Measurements from ENCODE around the gene SAP30BP.

Gene SAP30BP

GRCh38 chr17:75697651-75698291, 30.6 kb downstream of the SAP30BP start:
- no peak for TF ChIP-seq CTCF (IDR thresholded peaks at IDR 0.05; ENCODE audit: insufficient read depth, low read depth, low read length, missing control alignments)
- no peak overlapping the region for H3K4me3 ChIP-seq (ENCODE audit: low read length)

GRCh38 chr17:75698659-75699058, 31.5 kb downstream of the SAP30BP start:
- no peak overlapping the region for H3K4me3 ChIP-seq (ENCODE audit: low read length)
- TF ChIP-seq CTCF (IDR thresholded peaks at IDR 0.05; ENCODE audit: insufficient read depth, low read depth, low read length, missing control alignments): no peak
- no peak for DNase-seq (ENCODE audit: low read depth)

More at GRCh38 chr17:75697651-75698291, 30.6 kb downstream of the SAP30BP start:
- no peak for DNase-seq (ENCODE audit: low read depth)

GRCh38 chr17:75701288-75701687, 34.1 kb downstream of the SAP30BP start:
- no peak for TF ChIP-seq CTCF (IDR thresholded peaks at IDR 0.05; ENCODE audit: insufficient read depth, low read depth, low read length, missing control alignments)
- no peak for DNase-seq (ENCODE audit: low read depth)
- no peak overlapping the region for H3K4me3 ChIP-seq (ENCODE audit: low read length)

- no peak for TF ChIP-seq CTCF (IDR thresholded peaks at IDR 0.05; ENCODE audit: insufficient read depth, low read depth, low read length, missing control alignments)
- no peak overlapping the region for H3K4me3 ChIP-seq (ENCODE audit: low read length)
- no peak for DNase-seq (ENCODE audit: low read depth)
Measured at GRCh38 chr17:75703191-75703590, 36.1 kb downstream of the SAP30BP start.

GRCh38 chr17:75703591-75703990, 36.5 kb downstream of the SAP30BP start:
- no peak for TF ChIP-seq CTCF (IDR thresholded peaks at IDR 0.05; ENCODE audit: insufficient read depth, low read depth, low read length, missing control alignments)
- DNase-seq (ENCODE audit: low read depth): no peak
- no peak overlapping the region for H3K4me3 ChIP-seq (ENCODE audit: low read length)

- H3K4me3 ChIP-seq (ENCODE audit: low read length): no peak overlapping the region
- DNase-seq (ENCODE audit: low read depth): no peak
- TF ChIP-seq CTCF (IDR thresholded peaks at IDR 0.05; ENCODE audit: insufficient read depth, low read depth, low read length, missing control alignments): no peak
Measured at GRCh38 chr17:75704963-75705875, 38.1 kb downstream of the SAP30BP start.
